SU-DHL-6 (cell line): ENCODE data around the gene SPOCD1.

Experiments used
- H2AFZ ChIP-seq: fragments of 200-600 bp; sonication (generic); 2 replicates; pipeline ENCODE4 v1.6.1; 2014; ENCODE audit warnings: low read depth, mild to moderate bottlenecking, moderate library complexity, mixed read lengths, antibody characterized with exemption, low read length; ENCODE audit not compliant: severe bottlenecking
- H3F3A ChIP-seq: fragments of 200-600 bp; shearing (Covaris generic); 2 replicates; pipeline ENCODE4 v1.6.0; 2016; ENCODE audit warnings: antibody characterized with exemption, mild to moderate bottlenecking; ENCODE audit not compliant: insufficient read depth
- H3K27ac ChIP-seq: fragments of 200-600 bp; sonication (generic); 2 replicates; pipeline ENCODE4 v1.5.1; 2016; ENCODE audit warnings: low read depth, mild to moderate bottlenecking, low read length, moderate library complexity, mixed read lengths
- H3K27me3 ChIP-seq: fragments of 200-600 bp; sonication (generic), shearing (Covaris generic); 2 replicates; pipeline ENCODE4 v1.6.0; 2014; ENCODE audit warnings: mild to moderate bottlenecking, low read length
- H3K36me3 ChIP-seq: fragments of 200-600 bp; sonication (generic); 2 replicates; pipeline ENCODE4 v1.6.1; 2014; ENCODE audit warnings: mild to moderate bottlenecking, low read length, mixed read lengths
- H3K4me2 ChIP-seq: fragments of 300-600, 200-600 bp; shearing (Covaris generic), sonication (generic); 2 replicates; pipeline ENCODE4 v1.6.0; 2014; ENCODE audit warnings: low read length, low read depth, mild to moderate bottlenecking; ENCODE audit not compliant: poor library complexity, severe bottlenecking
- H3K4me3 ChIP-seq: fragments of 200-600 bp; sonication (generic); 2 replicates; pipeline ENCODE4 v1.5.1; 2014; ENCODE audit warnings: antibody characterized with exemption, low read length, mild to moderate bottlenecking, mixed read lengths; ENCODE audit not compliant: insufficient read depth, poor library complexity, severe bottlenecking
- H3K79me2 ChIP-seq: fragments of 200-600 bp; sonication (generic); 2 replicates; pipeline ENCODE4 v1.6.1; 2014; ENCODE audit warnings: mild to moderate bottlenecking, low read length, moderate library complexity; ENCODE audit not compliant: insufficient read depth
- H3K9ac ChIP-seq: fragments of 200-600 bp; sonication (generic); 2 replicates; pipeline ENCODE4 v1.7.0; 2014; ENCODE audit warnings: mild to moderate bottlenecking, low read length
- H3K9me2 ChIP-seq: fragments of 200-600 bp; sonication (generic); replicated peaks from 2 replicates; pipeline ENCODE4 v1.6.1; 2014; ENCODE audit warnings: low read length; ENCODE audit not compliant: insufficient read depth
- H3K9me3 ChIP-seq: fragments of 200-600 bp; sonication (generic); 2 replicates; pipeline ENCODE4 v1.6.1; 2014; ENCODE audit warnings: low read length, mixed read lengths; ENCODE audit not compliant: insufficient read depth
- H4K20me1 ChIP-seq: fragments of 200-600 bp; sonication (generic); 2 replicates; pipeline ENCODE4 v1.6.1; 2014; ENCODE audit warnings: low read depth, mild to moderate bottlenecking, antibody characterized with exemption, low read length, moderate library complexity, mixed read lengths
- EZH2phosphoT487 ChIP-seq: fragments of 200-600 bp; sonication (generic), shearing (Covaris generic); conservative IDR thresholded peaks from 2 replicates; pipeline ENCODE4 v1.6.1; 2018; ENCODE audit warnings: mild to moderate bottlenecking, antibody characterized with exemption, low read length, moderate library complexity, mixed read lengths
- TF ChIP-seq, protein P1 (sequence below): fragments of 200-600 bp; sonication (generic); IDR thresholded peaks from one replicate; pipeline ENCODE4 v1.5.1; 2017; ENCODE audit warnings: antibody characterized with exemption, mild to moderate bottlenecking, low read length, moderate library complexity; ENCODE audit not compliant: insufficient read depth, poor library complexity, severe bottlenecking

The SPOCD1 gene

DNA sequence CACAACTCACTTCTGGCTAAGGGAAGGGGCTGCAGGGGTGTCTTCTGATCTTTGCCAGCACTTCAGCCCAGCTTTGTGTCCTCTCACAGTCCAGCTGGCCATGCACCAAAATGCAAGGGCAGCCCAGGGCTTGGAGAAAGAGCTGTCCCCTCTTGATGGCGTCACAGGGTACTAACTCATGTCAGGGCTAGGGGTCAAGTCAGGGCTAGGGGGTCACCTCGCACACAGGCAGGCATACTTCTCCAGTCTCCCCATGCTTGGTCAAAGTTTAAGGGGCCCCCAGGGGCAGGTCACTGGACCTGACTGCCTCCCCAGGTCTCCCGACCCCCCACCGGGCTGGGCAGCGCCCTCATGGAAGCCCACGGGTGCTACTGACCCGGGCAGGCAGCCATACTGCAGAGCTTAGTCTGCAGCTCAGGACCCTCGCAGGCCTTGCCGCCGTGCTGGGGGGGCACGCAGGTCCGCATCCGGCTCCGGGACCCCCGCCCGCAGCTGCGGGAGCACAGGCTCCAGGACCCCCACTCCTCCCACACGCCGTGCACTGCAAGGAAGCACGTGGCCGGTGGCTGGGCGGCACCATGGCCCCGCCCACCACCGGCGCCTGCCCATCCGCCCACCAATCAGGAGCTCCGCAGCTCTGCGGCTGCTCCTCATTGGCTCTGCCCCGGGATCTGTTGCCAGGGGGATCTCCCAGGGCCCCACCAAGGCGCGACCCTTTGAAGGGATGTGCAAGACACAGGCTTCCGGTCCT, 73.2 kb downstream of the SPOCD1 start:
- H3K4me2 ChIP-seq: no peak overlapping the region
- no peaks in the 10 kb centered on the region for H3K9me2 ChIP-seq
- no peaks in the 10 kb centered on the region for H3K79me2 ChIP-seq
- no peak for TF ChIP-seq EZH2phosphoT487
- TF ChIP-seq, protein P1, sequence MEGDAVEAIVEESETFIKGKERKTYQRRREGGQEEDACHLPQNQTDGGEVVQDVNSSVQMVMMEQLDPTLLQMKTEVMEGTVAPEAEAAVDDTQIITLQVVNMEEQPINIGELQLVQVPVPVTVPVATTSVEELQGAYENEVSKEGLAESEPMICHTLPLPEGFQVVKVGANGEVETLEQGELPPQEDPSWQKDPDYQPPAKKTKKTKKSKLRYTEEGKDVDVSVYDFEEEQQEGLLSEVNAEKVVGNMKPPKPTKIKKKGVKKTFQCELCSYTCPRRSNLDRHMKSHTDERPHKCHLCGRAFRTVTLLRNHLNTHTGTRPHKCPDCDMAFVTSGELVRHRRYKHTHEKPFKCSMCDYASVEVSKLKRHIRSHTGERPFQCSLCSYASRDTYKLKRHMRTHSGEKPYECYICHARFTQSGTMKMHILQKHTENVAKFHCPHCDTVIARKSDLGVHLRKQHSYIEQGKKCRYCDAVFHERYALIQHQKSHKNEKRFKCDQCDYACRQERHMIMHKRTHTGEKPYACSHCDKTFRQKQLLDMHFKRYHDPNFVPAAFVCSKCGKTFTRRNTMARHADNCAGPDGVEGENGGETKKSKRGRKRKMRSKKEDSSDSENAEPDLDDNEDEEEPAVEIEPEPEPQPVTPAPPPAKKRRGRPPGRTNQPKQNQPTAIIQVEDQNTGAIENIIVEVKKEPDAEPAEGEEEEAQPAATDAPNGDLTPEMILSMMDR: no peak
- no peaks in the 10 kb centered on the region for H3K27me3 ChIP-seq
- no peaks in the 10 kb centered on the region for H4K20me1 ChIP-seq
- no peaks in the 10 kb centered on the region for H3K36me3 ChIP-seq
- no peaks in the 10 kb centered on the region for H3K9me3 ChIP-seq
- no peak overlapping the region for H2AFZ ChIP-seq
- H3K27ac ChIP-seq: no peak overlapping the region
- H3K4me3 ChIP-seq: no peak overlapping the region
- no peak overlapping the region for H3K9ac ChIP-seq
- peaks cover 8% of the 10 kb centered on the region for H3F3A ChIP-seq
